GM12892 (cell line): ENCODE measurements around the gene EPSTI1.

ENCODE experiments used
- POLR2A ChIP-seq: IDR thresholded peaks from 2 replicates; pipeline ENCODE4 v1.6.1; 2011; ENCODE audit warnings: low read depth, low read length, control low read depth
- POLR2AphosphoS5 ChIP-seq: IDR thresholded peaks from 2 replicates; pipeline ENCODE4 v1.6.1; 2011; ENCODE audit warnings: low read depth, low read length, control low read depth
- TAF1 ChIP-seq: IDR thresholded peaks from 2 replicates; pipeline ENCODE4 v1.6.1; 2011; ENCODE audit warnings: low read depth, mild to moderate bottlenecking, control low read depth, low read length, borderline replicate concordance

DNA sequence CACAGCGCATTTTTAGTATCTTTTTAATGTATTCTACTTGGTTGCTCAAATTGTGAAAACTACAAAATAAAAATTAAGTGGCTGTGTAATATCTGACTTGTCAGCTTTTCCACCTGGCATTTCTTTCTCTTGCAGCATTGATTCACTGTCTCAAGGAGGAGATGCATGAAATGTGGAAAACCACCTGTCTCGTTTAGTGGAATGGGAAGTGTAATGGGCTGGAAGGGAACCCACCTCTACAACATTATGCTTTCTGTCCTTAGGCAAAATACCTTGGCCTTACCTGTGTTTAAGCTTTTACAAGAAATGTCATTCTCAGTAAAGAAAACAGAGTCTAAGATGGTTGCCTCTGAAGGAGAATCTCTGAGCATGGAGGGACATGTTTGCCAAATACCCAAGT lies 142.8 kb downstream of the EPSTI1 start:
- TF ChIP-seq POLR2A (no peak), TAF1 (no peak), POLR2AphosphoS5 (no peak)
